Liver (tissue), 3 donors: ENCODE results near the gene SGPP2.

Source experiments
- EGR1 ChIP-seq, 2 donors: IDR thresholded peaks; 2 replicates each; pipeline ENCODE4 v1.6.1; 2016 to 2018; ENCODE audit warnings: antibody characterized with exemption in 2 of 2, low read depth in 2 of 2
- FOXA1 ChIP-seq: IDR thresholded peaks from 2 replicates; pipeline ENCODE4 v1.6.1; 2016; ENCODE audit warnings: antibody characterized with exemption
- GABPA ChIP-seq, 2 donors: IDR thresholded peaks in 1 of 2; conservative IDR thresholded peaks in 1 of 2; 2 replicates each; pipeline ENCODE4 v1.6.1; 2016; ENCODE audit warnings: antibody characterized with exemption in 2 of 2, mild to moderate bottlenecking in 1 of 2, moderate library complexity in 1 of 2
- HNF4A ChIP-seq, 2 donors: conservative IDR thresholded peaks; 2 replicates each; pipeline ENCODE4 v1.6.1; 2016; ENCODE audit warnings: antibody characterized with exemption in 2 of 2, mild to moderate bottlenecking in 2 of 2
- NR2F2 ChIP-seq: IDR thresholded peaks from 2 replicates; pipeline ENCODE4 v1.6.1; 2016; ENCODE audit warnings: antibody characterized with exemption
- RAD21 ChIP-seq, 2 donors: IDR thresholded peaks; 2 replicates each; pipeline ENCODE4 v1.6.1; 2016; ENCODE audit warnings: antibody characterized with exemption in 2 of 2, mild to moderate bottlenecking in 2 of 2
- RXRA ChIP-seq, 2 donors: IDR thresholded peaks; 2 replicates each; pipeline ENCODE4 v1.6.1; 2017 to 2018; ENCODE audit warnings: antibody characterized with exemption in 2 of 2, mild to moderate bottlenecking in 1 of 2
- SP1 ChIP-seq: IDR thresholded peaks from 2 replicates; pipeline ENCODE4 v1.6.1; 2018; ENCODE audit warnings: antibody characterized with exemption, mild to moderate bottlenecking
- TAF1 ChIP-seq: conservative IDR thresholded peaks from 2 replicates; pipeline ENCODE4 v1.6.1; 2016; ENCODE audit warnings: antibody characterized with exemption, mild to moderate bottlenecking
- YY1 ChIP-seq: IDR thresholded peaks from 2 replicates; pipeline ENCODE4 v1.6.1; 2016; ENCODE audit warnings: antibody characterized with exemption, mild to moderate bottlenecking
- TF ChIP-seq, protein P1 (sequence below): fragments of 150-350 bp; IDR thresholded peaks from 2 replicates; pipeline ENCODE4 v1.5.1; 2017; ENCODE audit warnings: improper control_type of control experiment, low read depth, low read length; ENCODE audit not compliant: missing input control
- TF ChIP-seq, protein P2 (sequence below): IDR thresholded peaks from 2 replicates; pipeline ENCODE4 v1.6.1; 2016; ENCODE audit warnings: antibody characterized with exemption
- TF ChIP-seq, protein P3 (sequence below): IDR thresholded peaks from 2 replicates; pipeline ENCODE4 v1.6.1; 2016; ENCODE audit warnings: antibody characterized with exemption, mild to moderate bottlenecking
- TF ChIP-seq, protein P4 (sequence below): IDR thresholded peaks from 2 replicates; pipeline ENCODE4 v1.6.1; 2016; ENCODE audit warnings: antibody characterized with exemption
- donor health status: healthy.
- donor health status: healthy.

DNA sequence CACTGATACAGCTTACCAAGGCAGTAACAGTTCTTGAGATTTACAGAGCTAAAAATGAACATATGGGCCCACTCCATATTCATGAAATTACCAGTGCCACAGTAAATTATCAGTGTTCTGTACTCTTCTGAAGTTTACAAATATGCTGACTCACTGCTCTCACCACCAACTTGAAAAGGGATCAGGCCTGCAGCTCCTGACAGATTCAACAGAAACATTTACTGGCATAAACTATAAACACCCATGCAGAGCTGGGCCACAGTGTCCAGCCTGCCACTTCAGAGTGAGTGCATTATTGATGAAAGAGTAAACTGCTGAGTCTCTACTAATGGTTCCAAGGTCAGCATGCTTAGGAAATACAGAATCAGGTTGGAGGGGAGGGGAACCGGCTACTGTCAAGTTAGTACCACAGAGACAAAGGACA, 148.4 kb downstream of the SGPP2 start:
- TF ChIP-seq, protein P1, sequence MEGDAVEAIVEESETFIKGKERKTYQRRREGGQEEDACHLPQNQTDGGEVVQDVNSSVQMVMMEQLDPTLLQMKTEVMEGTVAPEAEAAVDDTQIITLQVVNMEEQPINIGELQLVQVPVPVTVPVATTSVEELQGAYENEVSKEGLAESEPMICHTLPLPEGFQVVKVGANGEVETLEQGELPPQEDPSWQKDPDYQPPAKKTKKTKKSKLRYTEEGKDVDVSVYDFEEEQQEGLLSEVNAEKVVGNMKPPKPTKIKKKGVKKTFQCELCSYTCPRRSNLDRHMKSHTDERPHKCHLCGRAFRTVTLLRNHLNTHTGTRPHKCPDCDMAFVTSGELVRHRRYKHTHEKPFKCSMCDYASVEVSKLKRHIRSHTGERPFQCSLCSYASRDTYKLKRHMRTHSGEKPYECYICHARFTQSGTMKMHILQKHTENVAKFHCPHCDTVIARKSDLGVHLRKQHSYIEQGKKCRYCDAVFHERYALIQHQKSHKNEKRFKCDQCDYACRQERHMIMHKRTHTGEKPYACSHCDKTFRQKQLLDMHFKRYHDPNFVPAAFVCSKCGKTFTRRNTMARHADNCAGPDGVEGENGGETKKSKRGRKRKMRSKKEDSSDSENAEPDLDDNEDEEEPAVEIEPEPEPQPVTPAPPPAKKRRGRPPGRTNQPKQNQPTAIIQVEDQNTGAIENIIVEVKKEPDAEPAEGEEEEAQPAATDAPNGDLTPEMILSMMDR = no peak
- no peak for TF ChIP-seq TAF1
- TF ChIP-seq, protein P2, sequence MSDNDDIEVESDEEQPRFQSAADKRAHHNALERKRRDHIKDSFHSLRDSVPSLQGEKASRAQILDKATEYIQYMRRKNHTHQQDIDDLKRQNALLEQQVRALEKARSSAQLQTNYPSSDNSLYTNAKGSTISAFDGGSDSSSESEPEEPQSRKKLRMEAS = peak; percentile 23
- TF ChIP-seq, protein P3, sequence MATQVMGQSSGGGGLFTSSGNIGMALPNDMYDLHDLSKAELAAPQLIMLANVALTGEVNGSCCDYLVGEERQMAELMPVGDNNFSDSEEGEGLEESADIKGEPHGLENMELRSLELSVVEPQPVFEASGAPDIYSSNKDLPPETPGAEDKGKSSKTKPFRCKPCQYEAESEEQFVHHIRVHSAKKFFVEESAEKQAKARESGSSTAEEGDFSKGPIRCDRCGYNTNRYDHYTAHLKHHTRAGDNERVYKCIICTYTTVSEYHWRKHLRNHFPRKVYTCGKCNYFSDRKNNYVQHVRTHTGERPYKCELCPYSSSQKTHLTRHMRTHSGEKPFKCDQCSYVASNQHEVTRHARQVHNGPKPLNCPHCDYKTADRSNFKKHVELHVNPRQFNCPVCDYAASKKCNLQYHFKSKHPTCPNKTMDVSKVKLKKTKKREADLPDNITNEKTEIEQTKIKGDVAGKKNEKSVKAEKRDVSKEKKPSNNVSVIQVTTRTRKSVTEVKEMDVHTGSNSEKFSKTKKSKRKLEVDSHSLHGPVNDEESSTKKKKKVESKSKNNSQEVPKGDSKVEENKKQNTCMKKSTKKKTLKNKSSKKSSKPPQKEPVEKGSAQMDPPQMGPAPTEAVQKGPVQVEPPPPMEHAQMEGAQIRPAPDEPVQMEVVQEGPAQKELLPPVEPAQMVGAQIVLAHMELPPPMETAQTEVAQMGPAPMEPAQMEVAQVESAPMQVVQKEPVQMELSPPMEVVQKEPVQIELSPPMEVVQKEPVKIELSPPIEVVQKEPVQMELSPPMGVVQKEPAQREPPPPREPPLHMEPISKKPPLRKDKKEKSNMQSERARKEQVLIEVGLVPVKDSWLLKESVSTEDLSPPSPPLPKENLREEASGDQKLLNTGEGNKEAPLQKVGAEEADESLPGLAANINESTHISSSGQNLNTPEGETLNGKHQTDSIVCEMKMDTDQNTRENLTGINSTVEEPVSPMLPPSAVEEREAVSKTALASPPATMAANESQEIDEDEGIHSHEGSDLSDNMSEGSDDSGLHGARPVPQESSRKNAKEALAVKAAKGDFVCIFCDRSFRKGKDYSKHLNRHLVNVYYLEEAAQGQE = peak; percentile 37
- TF ChIP-seq EGR1 (IDR thresholded peaks at IDR 0.05; ENCODE audit: low read depth in 2 of 2) = no peak
- peak in 1 of 2 donors; percentile 49 for TF ChIP-seq RXRA (IDR thresholded peaks at IDR 0.05)
- TF ChIP-seq FOXA1 = no peak
- no peak for TF ChIP-seq GABPA (IDR thresholded peaks at IDR 0.05 in 1 of 2, conservative IDR thresholded peaks at IDR 0.05 in 1 of 2)
- TF ChIP-seq NR2F2 = no peak
- TF ChIP-seq, protein P4, sequence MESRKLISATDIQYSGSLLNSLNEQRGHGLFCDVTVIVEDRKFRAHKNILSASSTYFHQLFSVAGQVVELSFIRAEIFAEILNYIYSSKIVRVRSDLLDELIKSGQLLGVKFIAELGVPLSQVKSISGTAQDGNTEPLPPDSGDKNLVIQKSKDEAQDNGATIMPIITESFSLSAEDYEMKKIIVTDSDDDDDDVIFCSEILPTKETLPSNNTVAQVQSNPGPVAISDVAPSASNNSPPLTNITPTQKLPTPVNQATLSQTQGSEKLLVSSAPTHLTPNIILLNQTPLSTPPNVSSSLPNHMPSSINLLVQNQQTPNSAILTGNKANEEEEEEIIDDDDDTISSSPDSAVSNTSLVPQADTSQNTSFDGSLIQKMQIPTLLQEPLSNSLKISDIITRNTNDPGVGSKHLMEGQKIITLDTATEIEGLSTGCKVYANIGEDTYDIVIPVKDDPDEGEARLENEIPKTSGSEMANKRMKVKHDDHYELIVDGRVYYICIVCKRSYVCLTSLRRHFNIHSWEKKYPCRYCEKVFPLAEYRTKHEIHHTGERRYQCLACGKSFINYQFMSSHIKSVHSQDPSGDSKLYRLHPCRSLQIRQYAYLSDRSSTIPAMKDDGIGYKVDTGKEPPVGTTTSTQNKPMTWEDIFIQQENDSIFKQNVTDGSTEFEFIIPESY = no peak
- peak; percentile 61 for TF ChIP-seq YY1
- peak; percentile 40 to 64 for TF ChIP-seq HNF4A (conservative IDR thresholded peaks at IDR 0.05)
- TF ChIP-seq RAD21 (IDR thresholded peaks at IDR 0.05) = peak; percentile 20 to 29
- peak; percentile 13 for TF ChIP-seq SP1
